Caco-2 (cell line): ENCODE data around the gene PADI6. TPM values are rescaled to one million over a fixed set of nuclear protein-coding genes. Genes with fewer than 3 reads are reported as not detected.

ENCODE experiments used
- BruUV-seq: library from RNA; stranded (reverse); fragments of 400-500 nt; replicated peaks from 2 replicates; lab custom pipeline; 2021; lab: Mats Ljungman, UMichigan
- CTCF ChIA-PET: fragments of 300-600 bp; sonication (Branson Sonifier 250); formaldehyde crosslinking; loops from one replicate; lab custom pipeline; 2022; ENCODE audit warnings: antibody characterized with exemption; lab: Charles Lee
- POLR2A ChIA-PET: fragments of 300-600 bp; sonication (Branson Sonifier 250); formaldehyde crosslinking; loops from one replicate; lab custom pipeline; 2022; ENCODE audit warnings: antibody characterized with exemption; lab: Charles Lee
- DNase-seq, 2 experiments: peaks; one replicate each; pipeline versions ENCODE4 v3.0.0 to v3.0.0-alpha.2; 2020 to 2022
- H3K27me3 ChIP-seq: replicated peaks from 2 replicates; pipeline ENCODE4 v1.6.0; 2011; ENCODE audit warnings: low read length; ENCODE audit not compliant: control insufficient read depth, insufficient read depth
- H3K36me3 ChIP-seq: 2 replicates; pipeline ENCODE4 v1.5.1; 2011; ENCODE audit warnings: low read length; ENCODE audit not compliant: control insufficient read depth, insufficient read depth
- H3K4me1 ChIP-seq: fragments of 250-450 bp; sonication (Bioruptor Pico); 2 replicates; pipeline ENCODE4 v1.5.1; 2020; ENCODE audit warnings: mild to moderate bottlenecking
- H3K4me3 ChIP-seq: 2 replicates; pipeline ENCODE4 v1.5.1; 2011; ENCODE audit warnings: low read depth, mild to moderate bottlenecking, control low read depth, low read length
- H3K9me3 ChIP-seq: fragments of 250-450 bp; sonication (Bioruptor Pico); 2 replicates; pipeline ENCODE4 v1.5.1; 2020; ENCODE audit warnings: mild to moderate bottlenecking, moderate library complexity
- H3K27ac Mint-ChIP-seq: one replicate; pipeline ENCODE4 v1.8.0; 2022; ENCODE audit warnings: mixed read lengths; ENCODE audit not compliant: unreplicated experiment
- H3K27me3 Mint-ChIP-seq: one replicate; pipeline ENCODE4 v1.8.0; 2022; ENCODE audit warnings: mixed read lengths; ENCODE audit not compliant: insufficient read depth, unreplicated experiment
- H3K36me3 Mint-ChIP-seq: one replicate; pipeline ENCODE4 v1.8.0; 2022; ENCODE audit warnings: mild to moderate bottlenecking, mixed read lengths; ENCODE audit not compliant: insufficient read depth, unreplicated experiment
- H3K4me1 Mint-ChIP-seq: one replicate; pipeline ENCODE4 v1.8.0; 2022; ENCODE audit warnings: low read depth, mixed read lengths; ENCODE audit not compliant: unreplicated experiment
- H3K4me3 Mint-ChIP-seq: one replicate; pipeline ENCODE4 v1.8.0; 2022; ENCODE audit warnings: mild to moderate bottlenecking, moderate library complexity, mixed read lengths; ENCODE audit not compliant: unreplicated experiment
- H3K9me3 Mint-ChIP-seq: one replicate; pipeline ENCODE4 v1.8.0; 2022; ENCODE audit warnings: mixed read lengths; ENCODE audit not compliant: unreplicated experiment
- CTCF ChIP-seq, 2 experiments: fragments of 200-600 bp in 1 of 2; IDR thresholded peaks; 1 replicate in 1 of 2; 2 replicates in 1 of 2; pipeline versions ENCODE4 v1.5.1 to v1.8.0; 2011 to 2022; ENCODE audit warnings: antibody characterized with exemption in 1 of 2, control low read depth in 1 of 2, inconsistent platforms in 1 of 2, low read depth in 1 of 2, low read length in 1 of 2, mild to moderate bottlenecking in 1 of 2, moderate library complexity in 1 of 2; ENCODE audit not compliant: insufficient read depth in 1 of 2, severe bottlenecking in 1 of 2, unreplicated experiment in 1 of 2
- intact Hi-C: fragments of 100-400 bp; cut with micrococcal nuclease; formaldehyde crosslinking; loops from one replicate; pipeline ENCODE4 v1.10.0; 2022; ENCODE audit not compliant: unreplicated experiment
- total RNA-seq: library from RNA; stranded (reverse); gene quantifications from 2 replicates; pipeline ENCODE4 v1.2.3, GENCODE V29; 2022

Gene PADI6
- total RNA-seq, 1 experiment from 2014 or later: not detected

GRCh38 chr1:17359031-17359430 is 13.0 kb upstream of the PADI6 start:
- H3K36me3 ChIP-seq: no peaks in the 10 kb centered on the region
- no peak overlapping the region for H3K4me3 Mint-ChIP-seq
- H3K9me3 ChIP-seq: no peaks in the 10 kb centered on the region
- no peak overlapping the region for H3K27ac Mint-ChIP-seq
- H3K9me3 Mint-ChIP-seq: no peaks in the 10 kb centered on the region
- DNase-seq: no peak
- peaks cover 2% of the 10 kb centered on the region for H3K27me3 Mint-ChIP-seq
- H3K36me3 Mint-ChIP-seq: no peaks in the 10 kb centered on the region
- intact Hi-C loops: no loop called here
- H3K27me3 ChIP-seq: no peaks in the 10 kb centered on the region
- BruUV-seq: no TSS peak
- ChIA-PET POLR2A (no interaction called here), CTCF (no interaction called here)
- H3K4me3 ChIP-seq: no peak overlapping the region
- TF ChIP-seq CTCF (IDR thresholded peaks at IDR 0.05; ENCODE audit: insufficient read depth in 1 of 2, low read depth in 1 of 2, low read length in 1 of 2, severe bottlenecking in 1 of 2, unreplicated experiment in 1 of 2): no peak
- no peaks in the 10 kb centered on the region for H3K4me1 Mint-ChIP-seq
- no peaks in the 10 kb centered on the region for H3K4me1 ChIP-seq

- H3K9me3 Mint-ChIP-seq: no peaks in the 10 kb centered on the region
- no peak for DNase-seq
- Histone ChIP-seq H3K9me3 (no peaks in the 10 kb centered on the region), H3K27me3 (no peaks in the 10 kb centered on the region), H3K4me1 (no peaks in the 10 kb centered on the region), H3K36me3 (no peaks in the 10 kb centered on the region), H3K4me3 (no peak overlapping the region)
- no peak overlapping the region for H3K4me3 Mint-ChIP-seq
- intact Hi-C loops: no loop called here
- no peaks in the 10 kb centered on the region for H3K4me1 Mint-ChIP-seq
- peaks cover 2% of the 10 kb centered on the region for H3K27me3 Mint-ChIP-seq
- CTCF ChIA-PET: no interaction called here
- POLR2A ChIA-PET: no interaction called here
- no TSS peak for BruUV-seq
- H3K36me3 Mint-ChIP-seq: no peaks in the 10 kb centered on the region
- H3K27ac Mint-ChIP-seq: no peak overlapping the region
- TF ChIP-seq CTCF (IDR thresholded peaks at IDR 0.05; ENCODE audit: insufficient read depth in 1 of 2, low read depth in 1 of 2, low read length in 1 of 2, severe bottlenecking in 1 of 2, unreplicated experiment in 1 of 2): no peak
Measured at GRCh38 chr1:17359808-17360207, 12.2 kb upstream of the PADI6 start.

GRCh38 chr1:17360272-17360956 is 11.6 kb upstream of the PADI6 start:
- CTCF ChIA-PET: no interaction called here
- no TSS peak for BruUV-seq
- DNase-seq: no peak
- TF ChIP-seq CTCF (IDR thresholded peaks at IDR 0.05; ENCODE audit: insufficient read depth in 1 of 2, low read depth in 1 of 2, low read length in 1 of 2, severe bottlenecking in 1 of 2, unreplicated experiment in 1 of 2): no peak
- Histone ChIP-seq H3K36me3 (no peaks in the 10 kb centered on the region), H3K27me3 (no peaks in the 10 kb centered on the region), H3K4me3 (no peak overlapping the region), H3K4me1 (no peaks in the 10 kb centered on the region), H3K9me3 (no peaks in the 10 kb centered on the region)
- Mint-ChIP-seq H3K4me3 (no peak overlapping the region), H3K36me3 (no peaks in the 10 kb centered on the region), H3K27me3 (peaks cover 2% of the 10 kb centered on the region), H3K9me3 (no peaks in the 10 kb centered on the region), H3K4me1 (no peaks in the 10 kb centered on the region), H3K27ac (no peak overlapping the region)
- intact Hi-C loops: no loop called here
- POLR2A ChIA-PET: no interaction called here
